ENCODE results near the gene SLC35B3. TPM values are rescaled to one million over a fixed set of nuclear protein-coding genes. Genes with fewer than 3 reads are reported as not detected.

The SLC35B3 gene
- total and polyA plus RNA-seq, 7 experiments from 2014 or later = 5.5 to 18.5 (median 11.7) TPM

- H3K36me3 Mint-ChIP-seq = peaks cover 0 to 4% (median 0%) of the 10 kb centered on the region in 5 donors
- no peaks in the 10 kb centered on the region for H3K4me1 Mint-ChIP-seq
- Histone ChIP-seq H3K4me3 (ENCODE audit: low read length) (no peak overlapping the region), H3K27ac (ENCODE audit: low read depth, low read length) (no peak overlapping the region), H3K27me3 (ENCODE audit: control insufficient read depth in 2 of 2, insufficient read depth in 2 of 2, low read length in 2 of 2) (no peaks in the 10 kb centered on the region), H3K36me3 (ENCODE audit: control insufficient read depth in 2 of 3, insufficient read depth in 3 of 3, low read length in 3 of 3) (no peaks in the 10 kb centered on the region), H3K4me1 (ENCODE audit: control insufficient read depth in 2 of 2, insufficient read depth in 2 of 2, low read length in 2 of 2) (no peaks in the 10 kb centered on the region), H3K9me3 (ENCODE audit: control insufficient read depth in 2 of 3, low read length in 3 of 3) (no peaks in the 10 kb centered on the region)
- H3K9me3 Mint-ChIP-seq = peaks cover 0 to 5% (median 0%) of the 10 kb centered on the region in 11 donors
- ChIA-PET POLR2A (no interaction called here), CTCF (no interaction called here)
- ATAC-seq = no peak
- no peak overlapping the region for H3K4me3 Mint-ChIP-seq
- DNase-seq = no peak
- H3K27ac Mint-ChIP-seq = no peak overlapping the region
- H3K27me3 Mint-ChIP-seq = peaks cover 7 to 30% (median 14%) of the 10 kb centered on the region in 5 donors
- intact Hi-C loops (cut with micrococcal nuclease) = no loop called here
These were observed 52.9 kb downstream of the SLC35B3 start for GRCh38 chr6:8382434-8382833.

GRCh38 chr6:8375916-8376315 is 59.4 kb downstream of the SLC35B3 start:
- H3K27me3 ChIP-seq (ENCODE audit: control insufficient read depth in 2 of 2, insufficient read depth in 2 of 2, low read length in 2 of 2) = no peaks in the 10 kb centered on the region
- H3K27ac Mint-ChIP-seq = no peak overlapping the region
- ATAC-seq (no peak), DNase-seq (no peak)
- H3K27ac ChIP-seq (ENCODE audit: low read depth, low read length) = no peak overlapping the region
- H3K9me3 Mint-ChIP-seq = peaks cover 0 to 6% (median 0%) of the 10 kb centered on the region in 11 donors
- peaks cover 0 to 5% (median 0%) of the 10 kb centered on the region in 7 donors for H3K4me1 Mint-ChIP-seq
- H3K9me3 ChIP-seq (ENCODE audit: control insufficient read depth in 2 of 3, low read length in 3 of 3) = no peaks in the 10 kb centered on the region
- ChIA-PET CTCF (no interaction called here), POLR2A (no interaction called here)
- no peak overlapping the region for H3K4me3 Mint-ChIP-seq
- intact Hi-C loops (cut with micrococcal nuclease) = no loop called here
- H3K4me3 ChIP-seq (ENCODE audit: low read length) = no peak overlapping the region
- H3K4me1 ChIP-seq (ENCODE audit: control insufficient read depth in 2 of 2, insufficient read depth in 2 of 2, low read length in 2 of 2) = no peaks in the 10 kb centered on the region
- no peaks in the 10 kb centered on the region for H3K36me3 ChIP-seq (ENCODE audit: control insufficient read depth in 2 of 3, insufficient read depth in 3 of 3, low read length in 3 of 3)
- H3K36me3 Mint-ChIP-seq = peaks cover 0 to 4% (median 0%) of the 10 kb centered on the region in 5 donors
- H3K27me3 Mint-ChIP-seq = peaks cover 6 to 18% (median 16%) of the 10 kb centered on the region in 5 donors

Measured in naive thymus-derived CD4-positive, alpha-beta T cell (primary cell).